Gastrocnemius medialis (tissue), 4 donors: ENCODE data around the gene ARF1.

Experiments
- POLR2A ChIP-seq, 2 donors: fragments of 450-650 bp; IDR thresholded peaks; one replicate each; pipeline ENCODE4 v1.6.1; 2017; ENCODE audit warnings: antibody characterized with exemption in 2 of 2, mild to moderate bottlenecking in 2 of 2, moderate library complexity in 2 of 2
- TF ChIP-seq, protein P1 (sequence below), 5 experiments: fragments of 450-650 bp in 3 of 5; fragments of 200-600 bp in 2 of 5; sonication (generic) in 2 of 5; IDR thresholded peaks in 4 of 5; conservative IDR thresholded peaks in 1 of 5; 1 replicate in 4 of 5; 2 replicates in 1 of 5; pipeline ENCODE4 v1.5.1; 2016 to 2019; ENCODE audit warnings: antibody characterized with exemption in 5 of 5, mild to moderate bottlenecking in 3 of 5, moderate library complexity in 3 of 5

DNA sequence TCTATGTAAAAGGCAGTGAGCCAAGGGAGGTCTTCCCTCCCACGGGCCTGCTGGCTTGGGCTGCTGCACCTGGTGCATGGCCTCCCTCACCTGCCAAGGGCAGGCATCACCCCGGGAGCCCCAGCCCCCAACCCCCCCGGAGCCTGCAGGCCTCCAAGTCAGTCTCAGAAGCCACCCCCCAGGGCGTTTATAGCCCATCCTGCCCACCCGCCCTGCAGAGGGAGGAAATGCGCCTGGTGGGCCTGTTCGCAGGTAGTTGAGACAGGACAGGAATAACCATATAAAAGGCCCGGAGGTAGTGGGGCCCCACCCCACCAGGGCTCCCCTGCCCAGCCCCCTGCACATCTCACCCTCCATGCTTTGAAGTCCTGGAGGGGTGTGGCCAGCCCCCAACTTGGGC lies 18.2 kb upstream of the ARF1 start:
- TF ChIP-seq POLR2A (IDR thresholded peaks at IDR 0.05) = no peak
- TF ChIP-seq, protein P1, sequence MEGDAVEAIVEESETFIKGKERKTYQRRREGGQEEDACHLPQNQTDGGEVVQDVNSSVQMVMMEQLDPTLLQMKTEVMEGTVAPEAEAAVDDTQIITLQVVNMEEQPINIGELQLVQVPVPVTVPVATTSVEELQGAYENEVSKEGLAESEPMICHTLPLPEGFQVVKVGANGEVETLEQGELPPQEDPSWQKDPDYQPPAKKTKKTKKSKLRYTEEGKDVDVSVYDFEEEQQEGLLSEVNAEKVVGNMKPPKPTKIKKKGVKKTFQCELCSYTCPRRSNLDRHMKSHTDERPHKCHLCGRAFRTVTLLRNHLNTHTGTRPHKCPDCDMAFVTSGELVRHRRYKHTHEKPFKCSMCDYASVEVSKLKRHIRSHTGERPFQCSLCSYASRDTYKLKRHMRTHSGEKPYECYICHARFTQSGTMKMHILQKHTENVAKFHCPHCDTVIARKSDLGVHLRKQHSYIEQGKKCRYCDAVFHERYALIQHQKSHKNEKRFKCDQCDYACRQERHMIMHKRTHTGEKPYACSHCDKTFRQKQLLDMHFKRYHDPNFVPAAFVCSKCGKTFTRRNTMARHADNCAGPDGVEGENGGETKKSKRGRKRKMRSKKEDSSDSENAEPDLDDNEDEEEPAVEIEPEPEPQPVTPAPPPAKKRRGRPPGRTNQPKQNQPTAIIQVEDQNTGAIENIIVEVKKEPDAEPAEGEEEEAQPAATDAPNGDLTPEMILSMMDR (IDR thresholded peaks at IDR 0.05 in 4 of 5, conservative IDR thresholded peaks at IDR 0.05 in 1 of 5) = no peak
